K562 (cell line): ENCODE results near the gene CCDC174. TPM values are rescaled to one million over a fixed set of nuclear protein-coding genes. Genes with fewer than 3 reads are reported as not detected.

ENCODE experiments used
- ATAC-seq: fragments of 200-7000 bp; cut with Tn5 transposase; 3 replicates; pipeline ENCODE4 v1.9.1; 2020; ENCODE audit warnings: moderate library complexity
- BruUV-seq: library from RNA; stranded (reverse); fragments of 400-500 nt; replicated peaks from 2 replicates; lab custom pipeline; 2021; lab: Mats Ljungman, UMichigan
- CTCF ChIA-PET: fragments of 300-600 bp; formaldehyde crosslinking; extraction: SDS; loops from one replicate; lab custom pipeline; 2021; ENCODE audit warnings: low intra/inter-chr PET ratio; lab: Yijun Ruan, JAX
- POLR2A ChIA-PET: fragments of 300-600, 350-650 bp; sonication (Branson Sonifier 250); formaldehyde crosslinking; extraction: SDS; loops from one replicate; lab custom pipeline; 2021; ENCODE audit warnings: antibody characterized with exemption, inconsistent platforms; lab: Yijun Ruan, JAX
- DNase-seq, 4 experiments: peaks; one replicate each; pipeline versions ENCODE4 v3.0.0 to v3.0.0-alpha.2; 2011 to 2018; ENCODE audit warnings: low spot score in 3 of 4, mixed read lengths in 3 of 4; ENCODE audit errors: extremely low read depth in 1 of 4
- FAIRE-seq: peaks from 2 replicates; lab custom pipeline; 2011; peaks lifted over from hg19 to GRCh38; lab: Jason Lieb, UNC
- H2AFZ ChIP-seq: 2 replicates; pipeline ENCODE4 v1.6.0; 2011; ENCODE audit warnings: low read depth, low read length, control low read depth, inconsistent platforms
- H3K27ac ChIP-seq: fragments of 200-600 bp; 3 replicates; pipeline ENCODE4 v1.8.0; 2011; ENCODE audit warnings: low read depth, mild to moderate bottlenecking, control low read depth, inconsistent platforms, low read length, moderate library complexity, mixed read lengths; ENCODE audit errors: extremely low read depth
- H3K27me3 ChIP-seq, 2 experiments: fragments of 300-600 bp in 1 of 2; 2 replicates in 1 of 2; 3 replicates in 1 of 2; pipeline versions ENCODE4 v1.6.0 to v1.8.0; 2011; ENCODE audit warnings: inconsistent platforms in 2 of 2, low read length in 2 of 2, mild to moderate bottlenecking in 1 of 2, mixed read lengths in 1 of 2, moderate library complexity in 1 of 2; ENCODE audit not compliant: control insufficient read depth in 2 of 2, insufficient read depth in 2 of 2
- H3K36me3 ChIP-seq: fragments of 300-600 bp; 3 replicates; pipeline ENCODE4 v1.8.0; 2011; ENCODE audit warnings: mild to moderate bottlenecking, low read length, inconsistent platforms; ENCODE audit not compliant: control insufficient read depth, insufficient read depth
- H3K4me1 ChIP-seq, 2 experiments: fragments of 200-600 bp in 1 of 2; replicated peaks in 1 of 2; 2 replicates in 1 of 2; 3 replicates in 1 of 2; pipeline versions ENCODE4 v1.5.1 to v1.8.0; 2011; ENCODE audit warnings: inconsistent platforms in 2 of 2, low read length in 2 of 2, mild to moderate bottlenecking in 1 of 2, mixed read lengths in 1 of 2, moderate library complexity in 1 of 2; ENCODE audit not compliant: control insufficient read depth in 2 of 2, insufficient read depth in 2 of 2
- H3K4me2 ChIP-seq: 2 replicates; pipeline ENCODE4 v1.6.1; 2011; ENCODE audit warnings: low read length, control low read depth, inconsistent platforms, mixed read lengths; ENCODE audit not compliant: insufficient read depth
- H3K4me3 ChIP-seq: fragments of 200-600 bp; sonication (generic), shearing (Covaris generic); 2 replicates; pipeline ENCODE4 v1.5.1; 2016; ENCODE audit warnings: control low read depth, inconsistent platforms
- H3K79me2 ChIP-seq: fragments of 200-600 bp; 3 replicates; pipeline ENCODE4 v1.8.0; 2011; ENCODE audit warnings: low read length, inconsistent platforms; ENCODE audit not compliant: control insufficient read depth, insufficient read depth
- H3K9ac ChIP-seq, 2 experiments: 2 replicates each; pipeline versions ENCODE4 v1.6.0 to v1.6.1; 2011; ENCODE audit warnings: low read depth in 2 of 2, low read length in 2 of 2, control low read depth in 1 of 2, inconsistent platforms in 1 of 2, mild to moderate bottlenecking in 1 of 2, mixed read lengths in 1 of 2; ENCODE audit not compliant: insufficient read depth in 1 of 2
- H3K9me1 ChIP-seq: one replicate; pipeline ENCODE4 v1.6.0; 2011; ENCODE audit warnings: inconsistent platforms, mild to moderate bottlenecking, low read length, moderate library complexity; ENCODE audit not compliant: control insufficient read depth, insufficient read depth
- H3K9me3 ChIP-seq: replicated peaks from 2 replicates; pipeline ENCODE4 v1.5.1; 2011; ENCODE audit warnings: low read depth, low read length, inconsistent platforms; ENCODE audit not compliant: control insufficient read depth, insufficient read depth
- H4K20me1 ChIP-seq: replicated peaks from 2 replicates; pipeline ENCODE4 v1.6.1; 2011; ENCODE audit warnings: low read length, inconsistent platforms, mixed read lengths; ENCODE audit not compliant: control insufficient read depth, insufficient read depth
- CCNT2 ChIP-seq: IDR thresholded peaks from 2 replicates; pipeline ENCODE4 v1.6.1; 2011; ENCODE audit warnings: borderline replicate concordance, low read depth, mild to moderate bottlenecking, moderate library complexity, mixed read lengths, low read length; ENCODE audit not compliant: insufficient read length; ENCODE audit errors: extremely low read depth
- CREM ChIP-seq: IDR thresholded peaks from 2 replicates; pipeline ENCODE4 v1.6.1; 2014; ENCODE audit warnings: antibody characterized with exemption, low read depth
- NFXL1 ChIP-seq: fragments of 450-650 bp; formaldehyde crosslinking; IDR thresholded peaks from 2 replicates; pipeline ENCODE4 v1.4.0; 2021; ENCODE audit warnings: mild to moderate bottlenecking
- SAFB2 ChIP-seq: fragments of 200-400 bp; formaldehyde crosslinking; IDR thresholded peaks from 2 replicates; pipeline ENCODE4 v1.6.1; 2018; ENCODE audit warnings: borderline replicate concordance, low read length, low read depth, moderate library complexity; ENCODE audit not compliant: severe bottlenecking
- SMARCC2 ChIP-seq: fragments of 450-650 bp; IDR thresholded peaks from 2 replicates; pipeline ENCODE4 v1.6.1; 2017; ENCODE audit warnings: antibody characterized with exemption, moderate library complexity, mild to moderate bottlenecking, low read depth
- SOX6 ChIP-seq: fragments of 450-650 bp; IDR thresholded peaks from 2 replicates; pipeline ENCODE4 v1.6.1; 2014; ENCODE audit warnings: mild to moderate bottlenecking
- ZBED1 ChIP-seq: IDR thresholded peaks from 2 replicates; pipeline ENCODE4 v1.6.1; 2014
- ZNF224 ChIP-seq: sonication (generic); formaldehyde crosslinking; IDR thresholded peaks from 2 replicates; pipeline ENCODE4 v1.8.0; 2022; ENCODE audit warnings: mild to moderate bottlenecking, missing genetic modification reagents
- ZNF232 ChIP-seq: sonication (generic); formaldehyde crosslinking; IDR thresholded peaks from 2 replicates; pipeline ENCODE4 v1.8.0; 2022; ENCODE audit warnings: mild to moderate bottlenecking, missing genetic modification reagents
- ZNF316 ChIP-seq: fragments of 450-650 bp; IDR thresholded peaks from 2 replicates; pipeline ENCODE4 v1.6.1; 2016
- ZNF324 ChIP-seq: fragments of 250-450 bp; sonication (Bioruptor Pico); IDR thresholded peaks from 2 replicates; pipeline ENCODE4 v1.4.0; 2020; ENCODE audit warnings: mild to moderate bottlenecking
- ZNF644 ChIP-seq: fragments of 200-800 bp; sonication (Bioruptor generic); IDR thresholded peaks from 2 replicates; pipeline ENCODE4 v1.6.1; 2016; ENCODE audit warnings: low read depth, missing genetic modification characterization, missing compliant biosample characterization
- ZNF668 ChIP-seq: fragments of 250-450 bp; sonication (Bioruptor Pico); IDR thresholded peaks from 2 replicates; pipeline ENCODE4 v1.8.0; 2022; ENCODE audit warnings: mild to moderate bottlenecking, inconsistent platforms
- ZNF699 ChIP-seq: fragments of 250-450 bp; sonication (Bioruptor Pico); IDR thresholded peaks from 2 replicates; pipeline ENCODE4 v1.8.0; 2021; ENCODE audit warnings: mild to moderate bottlenecking, moderate library complexity; ENCODE audit not compliant: insufficient replicate concordance
- ZNF830 ChIP-seq: fragments of 250-450 bp; sonication (Bioruptor Pico); IDR thresholded peaks from 2 replicates; pipeline ENCODE4 v1.5.0; 2021; ENCODE audit warnings: mild to moderate bottlenecking
- WGBS: fragments of 100-300 bp; shearing (Covaris generic); methylation state at CpG from one replicate; pipeline ENCODE4 v1.1.6; 2016; ENCODE audit warnings: low coverage, mixed read lengths; ENCODE audit not compliant: insufficient coverage; ENCODE audit errors: missing lambda C conversion rate; 5-methylcytosine and 5-hydroxymethylcytosine counted together
- in situ Hi-C: fragments of 300-500 bp; cut with MboI; formaldehyde crosslinking; loops from 4 replicates; pipeline ENCODE4 v1.15.0; 2018; ENCODE audit warnings: inconsistent platforms, mixed read lengths
- intact Hi-C: fragments of 100-400 bp; cut with micrococcal nuclease; formaldehyde crosslinking; loops from 2 replicates; pipeline ENCODE4 v1.14.2; 2022
- polyA plus RNA-seq, 8 experiments: library from polyadenylated mRNA; depleted of rRNA in 4 of 8; stranded (reverse) in 5 of 8; unstranded in 3 of 8; fragments of >200 nt; fragmentation: Nextera tagmentation in 2 of 8; fragmentation: Illumina TruSeq in 1 of 8; extraction: Ambion mirVana in 2 of 8; extraction: Trizol in 1 of 8; gene quantifications; 2 replicates each; pipeline versions ENCODE4 v1.2.1 to v1.2.3, GENCODE V29; 2011 to 2014; ENCODE audit warnings: inconsistent platforms in 1 of 8, missing spikeins in 1 of 8
- total RNA-seq, 7 experiments: library from RNA; depleted of rRNA in 6 of 7; stranded (reverse); fragments of >200 nt in 6 of 7; fragmentation: Illumina TruSeq in 2 of 7; extraction: Trizol in 2 of 7; gene quantifications; 2 replicates each; pipeline versions ENCODE4 v1.2.1 to v1.2.3, GENCODE V29; 2011 to 2021; ENCODE audit warnings: low replicate concordance in 1 of 7
- TF ChIP-seq, protein P1 (sequence below), 3 experiments: IDR thresholded peaks in 2 of 3; conservative IDR thresholded peaks in 1 of 3; 2 replicates each; pipeline ENCODE4 v1.5.1; 2011 to 2012; ENCODE audit warnings: low read length in 3 of 3, mild to moderate bottlenecking in 3 of 3, control low read depth in 2 of 3, improper control_type of control experiment in 1 of 3, inconsistent platforms in 1 of 3, low read depth in 1 of 3, mixed read lengths in 1 of 3, moderate library complexity in 1 of 3; ENCODE audit not compliant: insufficient read depth in 2 of 3

The CCDC174 gene
- total and polyA plus RNA-seq, 9 of the 15 experiments (the other 6 are each of a cell fraction or from before 2014, with no cell fraction given), result 7.4 to 41.0 (median 28.5) TPM

GRCh38 chr3:14605744-14606143 is 45.8 kb upstream of the CCDC174 start:
- DNase-seq (no peak), ATAC-seq (no peak), FAIRE-seq (no peak)
- no peak overlapping the region for H3K9ac ChIP-seq
- CTCF ChIA-PET, result no interaction called here
- TF ChIP-seq ZNF668 (CRISPR knock-in tag), result no peak
- no peak for TF ChIP-seq ZNF232 (CRISPR knock-in tag)
- no peak for TF ChIP-seq CCNT2
- no peak for TF ChIP-seq ZNF224 (CRISPR knock-in tag)
- TF ChIP-seq ZNF316, result no peak
- TF ChIP-seq SAFB2, result no peak
- no peak for TF ChIP-seq ZNF830 (CRISPR knock-in tag)
- TF ChIP-seq ZNF644 (tag), result no peak
- no peak for TF ChIP-seq SOX6
- no peak for TF ChIP-seq SMARCC2
- TF ChIP-seq, protein P1, sequence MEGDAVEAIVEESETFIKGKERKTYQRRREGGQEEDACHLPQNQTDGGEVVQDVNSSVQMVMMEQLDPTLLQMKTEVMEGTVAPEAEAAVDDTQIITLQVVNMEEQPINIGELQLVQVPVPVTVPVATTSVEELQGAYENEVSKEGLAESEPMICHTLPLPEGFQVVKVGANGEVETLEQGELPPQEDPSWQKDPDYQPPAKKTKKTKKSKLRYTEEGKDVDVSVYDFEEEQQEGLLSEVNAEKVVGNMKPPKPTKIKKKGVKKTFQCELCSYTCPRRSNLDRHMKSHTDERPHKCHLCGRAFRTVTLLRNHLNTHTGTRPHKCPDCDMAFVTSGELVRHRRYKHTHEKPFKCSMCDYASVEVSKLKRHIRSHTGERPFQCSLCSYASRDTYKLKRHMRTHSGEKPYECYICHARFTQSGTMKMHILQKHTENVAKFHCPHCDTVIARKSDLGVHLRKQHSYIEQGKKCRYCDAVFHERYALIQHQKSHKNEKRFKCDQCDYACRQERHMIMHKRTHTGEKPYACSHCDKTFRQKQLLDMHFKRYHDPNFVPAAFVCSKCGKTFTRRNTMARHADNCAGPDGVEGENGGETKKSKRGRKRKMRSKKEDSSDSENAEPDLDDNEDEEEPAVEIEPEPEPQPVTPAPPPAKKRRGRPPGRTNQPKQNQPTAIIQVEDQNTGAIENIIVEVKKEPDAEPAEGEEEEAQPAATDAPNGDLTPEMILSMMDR (IDR thresholded peaks at IDR 0.05 in 2 of 3, conservative IDR thresholded peaks at IDR 0.05 in 1 of 3; ENCODE audit: insufficient read depth in 2 of 3, low read depth in 1 of 3, low read length in 3 of 3), result no peak
- TF ChIP-seq ZNF324 (CRISPR knock-in tag), result no peak
- no peak for TF ChIP-seq NFXL1 (CRISPR knock-in tag)
- TF ChIP-seq ZBED1, result no peak
- TF ChIP-seq CREM, result no peak
- no peak for TF ChIP-seq ZNF699
- H4K20me1 ChIP-seq, result no peaks in the 10 kb centered on the region; the same call in 1 of the 2 replicates
- H2AFZ ChIP-seq, result no peak overlapping the region
- peaks cover 5 to 54% of the 10 kb centered on the region in 2 experiments; a peak in 4 of 5 replicates for H3K27me3 ChIP-seq
- 4% methylated on average over 8 of the region's 8 CpGs for WGBS
- H3K4me2 ChIP-seq, result no peak overlapping the region
- no peak overlapping the region for H3K27ac ChIP-seq
- in situ Hi-C loops, result no loop called here
- H3K36me3 ChIP-seq, result no peaks in the 10 kb centered on the region
- H3K4me3 ChIP-seq, result no peak overlapping the region
- peaks cover 0 to 13% of the 10 kb centered on the region in 2 experiments; a peak in 2 of 5 replicates for H3K4me1 ChIP-seq
- H3K9me3 ChIP-seq, result no peaks in the 10 kb centered on the region
- H3K79me2 ChIP-seq, result no peaks in the 10 kb centered on the region
- BruUV-seq, result no TSS peak
- POLR2A ChIA-PET, result interaction anchor here (0.9 to 1.0 kb wide), 3 partner anchors 9 to 334 kb away, joined by 3 to 5 read pairs (median 5); no protein-coding TSS in a partner anchor
- intact Hi-C loops, result no loop called here
- H3K9me1 ChIP-seq, result no peaks in the 10 kb centered on the region
